SK-N-SH (cell line): ENCODE results near the gene LMTK2. TPM values are rescaled to one million over a fixed set of nuclear protein-coding genes. Genes with fewer than 3 reads are reported as not detected.

ENCODE experiments used
- CTCF ChIA-PET: fragments of 300-600, 350-600 bp; formaldehyde crosslinking; extraction: SDS; loops from one replicate; lab custom pipeline; 2021; lab: Yijun Ruan, JAX
- POLR2A ChIA-PET: fragments of 350-600 bp; sonication (Branson Sonifier 250); formaldehyde crosslinking; extraction: SDS; loops from one replicate; lab custom pipeline; 2020; ENCODE audit warnings: antibody characterized with exemption, inconsistent platforms; lab: Yijun Ruan, JAX
- DNase-seq: peaks from one replicate; pipeline ENCODE4 v3.0.0; 2012
- H2AFZ ChIP-seq: fragments of 200-600 bp; sonication (generic); 2 replicates; pipeline ENCODE4 v1.8.1; 2016; ENCODE audit warnings: antibody characterized with exemption, mild to moderate bottlenecking, low read depth
- H3F3A ChIP-seq: fragments of 200-600 bp; sonication (generic); replicated peaks from 2 replicates; pipeline ENCODE3; 2016; ENCODE audit warnings: antibody characterized with exemption, mild to moderate bottlenecking; ENCODE audit not compliant: insufficient read depth
- H3K27ac ChIP-seq, 2 experiments: fragments of 200-500 bp in 1 of 2; fragments of 200-600 bp in 1 of 2; sonication (Bioruptor generic) in 1 of 2; sonication (generic), shearing (Covaris generic) in 1 of 2; 2 replicates each; pipeline versions ENCODE4 v1.5.1 to v1.6.1; 2014 to 2016; ENCODE audit warnings: low read depth in 2 of 2, inconsistent platforms in 1 of 2, low read length in 1 of 2, mild to moderate bottlenecking in 1 of 2, mixed read lengths in 1 of 2
- H3K27me3 ChIP-seq: fragments of 200-600 bp; sonication (generic), shearing (Covaris generic); 2 replicates; pipeline ENCODE4 v1.6.1; 2016; ENCODE audit warnings: mixed run types; ENCODE audit not compliant: insufficient read depth
- H3K36me3 ChIP-seq, 2 experiments: fragments of 200-500 bp in 1 of 2; fragments of 200-600 bp in 1 of 2; sonication (Bioruptor generic) in 1 of 2; sonication (generic) in 1 of 2; replicated peaks in 1 of 2; 2 replicates each; pipeline versions ENCODE3 to v1.5.1; 2014 to 2016; ENCODE audit warnings: low read length in 1 of 2, mild to moderate bottlenecking in 1 of 2; ENCODE audit not compliant: insufficient read depth in 2 of 2, control insufficient read depth in 1 of 2
- H3K4me1 ChIP-seq, 2 experiments: fragments of 200-500 bp in 1 of 2; fragments of 200-600 bp in 1 of 2; sonication (Bioruptor generic) in 1 of 2; sonication (generic), shearing (Covaris generic) in 1 of 2; 2 replicates each; pipeline versions ENCODE4 v1.5.1 to v1.6.1; 2014 to 2016; ENCODE audit warnings: low read depth in 1 of 2, low read length in 1 of 2, mixed run types in 1 of 2; ENCODE audit not compliant: insufficient read depth in 2 of 2, control insufficient read depth in 1 of 2
- H3K4me2 ChIP-seq: fragments of 200-600 bp; sonication (generic), shearing (Covaris generic); 2 replicates; pipeline ENCODE4 v1.6.1; 2017; ENCODE audit warnings: mixed run types
- H3K4me3 ChIP-seq, 2 experiments: fragments of 200-500 bp in 1 of 2; fragments of 200-600 bp in 1 of 2; sonication (Bioruptor generic) in 1 of 2; sonication (generic), shearing (Covaris generic) in 1 of 2; 2 replicates each; pipeline versions ENCODE4 v1.5.1 to v1.8.1; 2014 to 2016; ENCODE audit warnings: low read depth in 2 of 2, inconsistent platforms in 1 of 2, low read length in 1 of 2, mild to moderate bottlenecking in 1 of 2, mixed read lengths in 1 of 2, moderate library complexity in 1 of 2
- H3K79me2 ChIP-seq: fragments of 200-600 bp; sonication (generic); 2 replicates; pipeline ENCODE4 v1.8.1; 2017; ENCODE audit warnings: mild to moderate bottlenecking; ENCODE audit not compliant: insufficient read depth
- H3K9ac ChIP-seq: fragments of 200-600 bp; sonication (generic); 2 replicates; pipeline ENCODE4 v1.6.1; 2017; ENCODE audit warnings: mixed run types
- H3K9me2 ChIP-seq: fragments of 200-600 bp; sonication (generic); 2 replicates; pipeline ENCODE4 v1.6.1; 2017; ENCODE audit warnings: mixed run types
- H3K9me3 ChIP-seq: fragments of 200-600 bp; sonication (generic); 2 replicates; pipeline ENCODE4 v1.6.1; 2017; ENCODE audit warnings: mixed run types, mild to moderate bottlenecking, moderate library complexity
- H4K20me1 ChIP-seq: fragments of 200-600 bp; sonication (generic); 2 replicates; pipeline ENCODE4 v1.6.1; 2017; ENCODE audit warnings: mild to moderate bottlenecking, mixed run types; ENCODE audit not compliant: insufficient read depth
- ELF1 ChIP-seq: IDR thresholded peaks from 2 replicates; pipeline ENCODE4 v1.4.0; 2012
- FOSL2 ChIP-seq: IDR thresholded peaks from 2 replicates; pipeline ENCODE4 v1.4.0; 2012; ENCODE audit warnings: low read depth, mild to moderate bottlenecking, moderate library complexity, borderline replicate concordance
- FOXM1 ChIP-seq: IDR thresholded peaks from 2 replicates; pipeline ENCODE4 v1.4.0; 2012; ENCODE audit warnings: low read depth, mild to moderate bottlenecking
- JUND ChIP-seq: IDR thresholded peaks from 2 replicates; pipeline ENCODE4 v1.4.0; 2012
- MEF2A ChIP-seq: IDR thresholded peaks from 2 replicates; pipeline ENCODE4 v1.4.0; 2012; ENCODE audit warnings: low read depth, borderline replicate concordance
- NRF1 ChIP-seq: IDR thresholded peaks from 2 replicates; pipeline ENCODE4 v1.6.1; 2012; ENCODE audit warnings: low read depth, mild to moderate bottlenecking, low read length
- POLR2AphosphoS5 ChIP-seq: IDR thresholded peaks from 2 replicates; pipeline ENCODE4 v1.6.1; 2012; ENCODE audit warnings: low read depth, low read length
- RAD21 ChIP-seq: IDR thresholded peaks from 2 replicates; pipeline ENCODE4 v1.6.1; 2012; ENCODE audit warnings: mild to moderate bottlenecking, low read length
- RCOR1 ChIP-seq: fragments of 150-350 bp; IDR thresholded peaks from 2 replicates; pipeline ENCODE4 v1.6.1; 2017; ENCODE audit warnings: antibody characterized with exemption, low read length
- RXRA ChIP-seq: IDR thresholded peaks from 2 replicates; pipeline ENCODE4 v1.4.0; 2012; ENCODE audit warnings: low read depth, mild to moderate bottlenecking, borderline replicate concordance
- SMC3 ChIP-seq: IDR thresholded peaks from 2 replicates; pipeline ENCODE4 v1.6.1; 2012; ENCODE audit warnings: low read depth, low read length, improper control_type of control experiment
- TAF1 ChIP-seq: IDR thresholded peaks from 2 replicates; pipeline ENCODE4 v1.6.1; 2012; ENCODE audit warnings: low read depth, mild to moderate bottlenecking, low read length, moderate library complexity, borderline replicate concordance
- TCF12 ChIP-seq: IDR thresholded peaks from 2 replicates; pipeline ENCODE4 v1.4.0; 2012
- YY1 ChIP-seq: IDR thresholded peaks from 2 replicates; pipeline ENCODE4 v1.4.0; 2012; ENCODE audit warnings: low read depth, mild to moderate bottlenecking
- WGBS: methylation state at CpG from one replicate; pipeline ENCODE4 v1.1.6; 2017; ENCODE audit warnings: low lambda C conversion rate; 5-methylcytosine and 5-hydroxymethylcytosine counted together
- polyA plus RNA-seq, 3 experiments: library from polyadenylated mRNA; depleted of rRNA; stranded (reverse); fragments of >200 nt; gene quantifications; 2 replicates each; pipeline ENCODE4 v1.2.3, GENCODE V29; 2012
- TF ChIP-seq, protein P1 (sequence below): IDR thresholded peaks from 2 replicates; pipeline ENCODE4; 2012
- TF ChIP-seq, protein P2 (sequence below): fragments of 150-350 bp; IDR thresholded peaks from 2 replicates; pipeline ENCODE4 v1.6.1; 2016; ENCODE audit warnings: mild to moderate bottlenecking, low read depth, low read length
- TF ChIP-seq, protein P3 (sequence below): fragments of 200-600 bp; sonication (generic); IDR thresholded peaks from 2 replicates; pipeline ENCODE4 v1.6.1; 2017; ENCODE audit warnings: antibody characterized with exemption, mild to moderate bottlenecking, moderate library complexity
- TF ChIP-seq, protein P4 (sequence below): IDR thresholded peaks from 2 replicates; pipeline ENCODE4 v1.6.1; 2012; ENCODE audit warnings: mild to moderate bottlenecking, low read depth, low read length, moderate library complexity

LMTK2 gene
- polyA plus RNA-seq, 1 of the 3 experiments (the other 2 are of a cell fraction) = 9.0 TPM

DNA sequence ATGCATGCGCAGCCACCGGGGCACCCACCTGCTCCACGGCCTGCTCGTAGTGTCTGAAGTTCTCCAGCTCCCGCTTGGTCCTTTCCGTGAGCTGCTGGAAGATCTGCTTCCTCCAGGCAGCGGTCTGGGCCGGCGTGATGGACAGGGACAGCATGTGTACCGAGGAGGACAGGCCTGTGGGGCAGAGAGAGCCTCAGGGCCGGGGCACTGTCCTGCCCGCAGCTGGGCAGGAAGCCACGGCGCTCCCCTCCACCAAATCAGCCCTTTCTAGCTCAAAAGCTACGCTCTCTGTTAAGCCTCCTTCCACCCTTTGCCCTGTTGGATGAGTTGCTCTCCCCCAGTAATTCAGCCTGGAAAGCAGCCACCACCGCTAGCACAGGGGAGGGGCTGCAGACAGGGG lies 126.1 kb downstream of the LMTK2 start:
- WGBS = 93% methylated on average over 16 of the region's 16 CpGs
- Histone ChIP-seq H3K4me2 (no peak overlapping the region), H3K27me3 (no peaks in the 10 kb centered on the region), H3K9ac (no peak overlapping the region), H3F3A (peaks cover 3% of the 10 kb centered on the region), H3K36me3 (peaks cover 0 to 6% of the 10 kb centered on the region in 2 experiments), H3K79me2 (no peaks in the 10 kb centered on the region), H4K20me1 (no peaks in the 10 kb centered on the region), H3K9me2 (no peaks in the 10 kb centered on the region), H3K4me3 (no peak overlapping the region), H3K9me3 (no peaks in the 10 kb centered on the region), H2AFZ (no peak overlapping the region), H3K4me1 (peaks cover 0 to 2% of the 10 kb centered on the region in 2 experiments; a peak in 1 of 4 replicates), H3K27ac (no peak overlapping the region)
- POLR2A ChIA-PET = no interaction called here
- TF ChIP-seq ELF1 (no peak), FOSL2 (no peak), TAF1 (no peak), YY1 (no peak), POLR2AphosphoS5 (no peak), RCOR1 (no peak), MEF2A (no peak), NRF1 (no peak), FOXM1 (no peak), RXRA (no peak), RAD21 (no peak), TCF12 (no peak), JUND (no peak), SMC3 (no peak)
- TF ChIP-seq, protein P1, sequence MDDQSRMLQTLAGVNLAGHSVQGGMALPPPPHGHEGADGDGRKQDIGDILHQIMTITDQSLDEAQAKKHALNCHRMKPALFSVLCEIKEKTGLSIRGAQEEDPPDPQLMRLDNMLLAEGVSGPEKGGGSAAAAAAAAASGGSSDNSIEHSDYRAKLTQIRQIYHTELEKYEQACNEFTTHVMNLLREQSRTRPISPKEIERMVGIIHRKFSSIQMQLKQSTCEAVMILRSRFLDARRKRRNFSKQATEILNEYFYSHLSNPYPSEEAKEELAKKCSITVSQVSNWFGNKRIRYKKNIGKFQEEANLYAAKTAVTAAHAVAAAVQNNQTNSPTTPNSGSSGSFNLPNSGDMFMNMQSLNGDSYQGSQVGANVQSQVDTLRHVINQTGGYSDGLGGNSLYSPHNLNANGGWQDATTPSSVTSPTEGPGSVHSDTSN = no peak
- TF ChIP-seq, protein P2, sequence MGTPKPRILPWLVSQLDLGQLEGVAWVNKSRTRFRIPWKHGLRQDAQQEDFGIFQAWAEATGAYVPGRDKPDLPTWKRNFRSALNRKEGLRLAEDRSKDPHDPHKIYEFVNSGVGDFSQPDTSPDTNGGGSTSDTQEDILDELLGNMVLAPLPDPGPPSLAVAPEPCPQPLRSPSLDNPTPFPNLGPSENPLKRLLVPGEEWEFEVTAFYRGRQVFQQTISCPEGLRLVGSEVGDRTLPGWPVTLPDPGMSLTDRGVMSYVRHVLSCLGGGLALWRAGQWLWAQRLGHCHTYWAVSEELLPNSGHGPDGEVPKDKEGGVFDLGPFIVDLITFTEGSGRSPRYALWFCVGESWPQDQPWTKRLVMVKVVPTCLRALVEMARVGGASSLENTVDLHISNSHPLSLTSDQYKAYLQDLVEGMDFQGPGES = no peak
- TF ChIP-seq, protein P3, sequence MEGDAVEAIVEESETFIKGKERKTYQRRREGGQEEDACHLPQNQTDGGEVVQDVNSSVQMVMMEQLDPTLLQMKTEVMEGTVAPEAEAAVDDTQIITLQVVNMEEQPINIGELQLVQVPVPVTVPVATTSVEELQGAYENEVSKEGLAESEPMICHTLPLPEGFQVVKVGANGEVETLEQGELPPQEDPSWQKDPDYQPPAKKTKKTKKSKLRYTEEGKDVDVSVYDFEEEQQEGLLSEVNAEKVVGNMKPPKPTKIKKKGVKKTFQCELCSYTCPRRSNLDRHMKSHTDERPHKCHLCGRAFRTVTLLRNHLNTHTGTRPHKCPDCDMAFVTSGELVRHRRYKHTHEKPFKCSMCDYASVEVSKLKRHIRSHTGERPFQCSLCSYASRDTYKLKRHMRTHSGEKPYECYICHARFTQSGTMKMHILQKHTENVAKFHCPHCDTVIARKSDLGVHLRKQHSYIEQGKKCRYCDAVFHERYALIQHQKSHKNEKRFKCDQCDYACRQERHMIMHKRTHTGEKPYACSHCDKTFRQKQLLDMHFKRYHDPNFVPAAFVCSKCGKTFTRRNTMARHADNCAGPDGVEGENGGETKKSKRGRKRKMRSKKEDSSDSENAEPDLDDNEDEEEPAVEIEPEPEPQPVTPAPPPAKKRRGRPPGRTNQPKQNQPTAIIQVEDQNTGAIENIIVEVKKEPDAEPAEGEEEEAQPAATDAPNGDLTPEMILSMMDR = no peak
- TF ChIP-seq, protein P4, sequence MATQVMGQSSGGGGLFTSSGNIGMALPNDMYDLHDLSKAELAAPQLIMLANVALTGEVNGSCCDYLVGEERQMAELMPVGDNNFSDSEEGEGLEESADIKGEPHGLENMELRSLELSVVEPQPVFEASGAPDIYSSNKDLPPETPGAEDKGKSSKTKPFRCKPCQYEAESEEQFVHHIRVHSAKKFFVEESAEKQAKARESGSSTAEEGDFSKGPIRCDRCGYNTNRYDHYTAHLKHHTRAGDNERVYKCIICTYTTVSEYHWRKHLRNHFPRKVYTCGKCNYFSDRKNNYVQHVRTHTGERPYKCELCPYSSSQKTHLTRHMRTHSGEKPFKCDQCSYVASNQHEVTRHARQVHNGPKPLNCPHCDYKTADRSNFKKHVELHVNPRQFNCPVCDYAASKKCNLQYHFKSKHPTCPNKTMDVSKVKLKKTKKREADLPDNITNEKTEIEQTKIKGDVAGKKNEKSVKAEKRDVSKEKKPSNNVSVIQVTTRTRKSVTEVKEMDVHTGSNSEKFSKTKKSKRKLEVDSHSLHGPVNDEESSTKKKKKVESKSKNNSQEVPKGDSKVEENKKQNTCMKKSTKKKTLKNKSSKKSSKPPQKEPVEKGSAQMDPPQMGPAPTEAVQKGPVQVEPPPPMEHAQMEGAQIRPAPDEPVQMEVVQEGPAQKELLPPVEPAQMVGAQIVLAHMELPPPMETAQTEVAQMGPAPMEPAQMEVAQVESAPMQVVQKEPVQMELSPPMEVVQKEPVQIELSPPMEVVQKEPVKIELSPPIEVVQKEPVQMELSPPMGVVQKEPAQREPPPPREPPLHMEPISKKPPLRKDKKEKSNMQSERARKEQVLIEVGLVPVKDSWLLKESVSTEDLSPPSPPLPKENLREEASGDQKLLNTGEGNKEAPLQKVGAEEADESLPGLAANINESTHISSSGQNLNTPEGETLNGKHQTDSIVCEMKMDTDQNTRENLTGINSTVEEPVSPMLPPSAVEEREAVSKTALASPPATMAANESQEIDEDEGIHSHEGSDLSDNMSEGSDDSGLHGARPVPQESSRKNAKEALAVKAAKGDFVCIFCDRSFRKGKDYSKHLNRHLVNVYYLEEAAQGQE = no peak
- no peak for DNase-seq
- CTCF ChIA-PET = interaction anchor here (1.7 kb wide), 1 partner anchor 64 kb away, joined by 4 read pairs; no protein-coding TSS in a partner anchor
